Posterior cingulate gyrus (tissue), 11 donors: ENCODE data around the gene TAS2R13.

ENCODE experiments used
- DNase-seq, 10 donors: peaks; one replicate each; pipeline versions ENCODE4 v3.0.0 to v3.0.0-alpha.2; 2020 to 2021; ENCODE audit warnings: mixed read lengths in 3 of 10
- intact Hi-C: fragments of 100-400 bp; cut with DNase I; formaldehyde crosslinking; loops from one replicate; pipeline ENCODE4 v1.15.1; 2023

TAS2R13 gene

GRCh38 chr12:10884086-10884725, 25.2 kb downstream of the TAS2R13 start, which contains the start of gene PRH1:
PRH1 (minus strand) TSS chr12:10884255; CDS start chr12:10884217, 38 bp downstream.
- no peak for DNase-seq
- intact Hi-C loops, result no loop called here

- no peak for DNase-seq
- intact Hi-C loops, result no loop called here
These were observed 36.0 kb downstream of the TAS2R13 start for GRCh38 chr12:10873378-10873777.

DNA sequence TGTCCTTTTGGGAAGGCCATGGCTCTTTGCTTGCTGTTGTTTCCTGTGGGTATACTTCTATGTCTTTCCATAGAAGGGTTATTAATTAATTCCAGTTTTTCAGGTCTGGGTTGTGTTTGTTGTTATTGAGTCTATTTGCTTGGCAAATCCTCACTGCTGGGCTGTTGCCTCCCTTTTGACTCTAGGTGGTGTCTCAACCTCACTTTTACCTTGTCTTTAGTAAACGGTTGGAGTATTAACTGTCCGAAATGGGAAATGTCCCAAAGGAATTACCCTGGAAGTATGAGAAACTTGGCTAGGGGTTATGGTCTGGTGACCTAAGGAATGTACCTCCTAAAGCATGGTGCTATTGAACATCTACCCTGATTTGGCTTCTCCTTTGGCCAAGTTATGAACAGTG, 42.0 kb downstream of the TAS2R13 start:
- intact Hi-C loops, result no loop called here
- DNase-seq, result no peak

DNA sequence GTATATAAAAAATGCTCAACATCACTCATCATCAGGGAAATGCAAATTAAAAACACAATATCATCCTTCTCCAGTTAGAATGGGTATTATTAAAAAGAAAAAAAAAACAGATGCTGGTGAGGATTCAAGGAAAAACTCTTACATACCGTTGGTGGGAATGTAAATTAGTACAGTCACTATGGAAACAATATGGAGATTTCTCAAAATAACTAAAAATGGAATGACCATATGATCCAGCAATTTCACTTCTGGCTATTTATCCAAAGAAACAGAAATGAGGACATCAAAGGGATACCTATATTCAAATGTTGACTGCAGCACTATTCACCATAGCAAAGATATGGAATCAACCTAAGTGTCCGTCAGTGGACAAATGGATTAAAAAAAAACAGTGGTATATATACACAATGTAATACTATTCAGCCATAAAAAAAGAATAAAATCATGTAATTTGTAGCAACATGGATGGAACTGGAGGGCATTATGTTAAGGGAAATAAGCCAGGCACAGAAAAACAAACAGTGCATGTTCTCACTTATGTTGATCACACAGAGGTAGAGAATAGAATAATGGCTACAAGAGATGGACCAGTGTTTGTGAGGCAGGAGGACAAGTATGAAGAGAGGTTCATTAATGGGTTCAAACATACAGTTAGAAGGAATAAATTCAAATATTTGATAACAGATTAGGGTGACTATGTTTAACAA, 45.7 kb downstream of the TAS2R13 start:
- no peak for DNase-seq

GRCh38 chr12:10861366-10861765, 48.0 kb downstream of the TAS2R13 start:
- intact Hi-C loops, result no loop called here
- no peak for DNase-seq

More for the DNA sequence above, 45.7 kb downstream of the TAS2R13 start:
- intact Hi-C loops, result no loop called here
